GM19328 (cell line): ENCODE data around the gene ADAD1.

Experiments
- ATAC-seq: cut with Tn5 transposase; IDR thresholded peaks from one replicate; pipeline ENCODE4 v1.9.1; 2021; ENCODE audit warnings: mild to moderate bottlenecking, moderate library complexity; ENCODE audit not compliant: unreplicated experiment

ADAD1 gene

DNA sequence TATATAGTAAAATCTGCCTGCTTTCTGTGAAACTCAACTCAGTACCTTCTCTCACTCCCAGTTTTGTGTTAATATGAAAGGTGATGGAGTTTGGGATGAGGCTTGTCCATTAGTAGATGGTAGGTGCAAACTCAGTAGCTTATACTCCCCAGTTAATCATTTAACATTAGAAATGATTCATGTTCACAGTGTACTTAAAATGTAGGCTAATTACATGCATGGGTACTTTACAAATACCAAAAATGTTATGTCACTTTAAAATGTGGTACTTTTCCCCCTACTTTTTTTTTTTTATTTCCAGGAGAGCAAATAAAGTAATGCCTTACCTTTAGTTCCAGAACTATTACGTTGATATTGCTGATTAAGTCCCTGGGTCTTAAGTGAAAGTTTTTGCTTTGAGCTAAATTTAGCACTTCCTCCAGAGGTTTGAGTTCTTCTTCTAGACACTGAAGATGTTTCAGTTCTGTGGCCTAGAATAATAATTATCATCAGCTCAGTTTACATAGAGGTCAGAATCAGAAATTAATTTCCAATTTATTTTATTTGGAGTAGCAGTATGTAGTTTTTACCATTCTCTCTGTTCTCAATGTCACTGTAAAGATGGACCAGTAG, 74.7 kb downstream of the ADAD1 start:
- ATAC-seq = no peak

DNA sequence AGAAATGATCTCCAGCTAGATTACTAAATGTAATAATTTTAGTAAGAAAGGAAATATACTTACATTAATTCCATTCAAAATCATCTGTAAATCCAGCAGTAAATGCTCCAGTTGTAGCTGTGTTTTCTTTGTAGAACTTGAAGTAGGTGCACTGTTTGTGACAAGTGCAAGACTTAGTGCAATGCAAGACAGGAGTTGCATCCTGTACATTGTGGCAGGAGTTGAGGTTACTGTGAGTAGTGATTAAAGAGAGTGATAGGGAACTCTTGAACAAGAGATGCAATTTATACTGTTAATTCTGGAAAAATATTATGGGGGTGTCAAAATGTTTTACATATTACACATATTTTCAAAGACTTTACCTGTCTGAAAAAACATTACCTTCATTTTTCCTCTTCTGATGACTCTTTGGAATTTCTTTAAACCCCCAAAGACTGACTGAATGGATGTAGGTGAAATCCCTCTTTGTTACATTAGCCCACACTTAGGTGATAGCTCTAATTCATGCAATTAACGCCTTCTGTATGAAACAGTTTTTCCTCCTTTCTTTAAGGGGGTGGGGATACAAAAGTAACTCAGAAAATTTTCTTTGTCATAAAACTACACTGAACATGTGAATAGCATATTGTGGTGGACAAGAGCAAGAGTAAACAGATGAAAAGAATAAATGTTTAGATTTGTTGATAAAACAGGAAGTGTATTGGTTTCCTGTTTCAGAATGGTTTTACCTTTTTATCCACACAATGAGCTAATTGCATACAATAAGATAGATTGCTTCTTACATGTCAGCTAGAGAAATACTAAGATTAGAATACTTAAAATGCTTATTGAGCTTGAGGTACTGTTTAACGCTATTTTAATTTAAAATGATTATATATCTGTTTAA, 77.7 kb downstream of the ADAD1 start, which contains the start of gene IL2:
Gene IL2, minus strand, starts transcription at position 495 of the 886 bp plus-strand sequence. Its CDS starts 285 bp downstream, at position 210.
- no peak for ATAC-seq

DNA sequence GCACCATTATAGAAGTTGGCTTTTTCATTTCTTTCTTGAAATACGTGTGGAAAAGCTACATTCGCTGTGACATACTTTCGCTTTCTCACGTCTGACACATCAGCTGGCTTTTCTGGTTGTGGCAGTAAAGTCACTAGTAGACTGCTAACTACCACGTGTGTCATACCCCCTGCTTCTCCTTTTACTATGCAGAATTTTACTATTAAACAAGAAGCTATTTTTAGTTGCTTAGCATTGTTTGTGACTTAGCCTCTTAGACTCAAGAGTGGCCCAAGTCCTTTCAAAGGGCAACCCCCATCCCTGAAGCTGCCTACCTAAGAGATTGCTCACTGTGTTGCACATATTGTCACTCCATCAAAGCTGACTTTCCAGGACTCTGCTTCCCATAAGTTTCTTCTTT, 79.8 kb downstream of the ADAD1 start:
- no peak for ATAC-seq

DNA sequence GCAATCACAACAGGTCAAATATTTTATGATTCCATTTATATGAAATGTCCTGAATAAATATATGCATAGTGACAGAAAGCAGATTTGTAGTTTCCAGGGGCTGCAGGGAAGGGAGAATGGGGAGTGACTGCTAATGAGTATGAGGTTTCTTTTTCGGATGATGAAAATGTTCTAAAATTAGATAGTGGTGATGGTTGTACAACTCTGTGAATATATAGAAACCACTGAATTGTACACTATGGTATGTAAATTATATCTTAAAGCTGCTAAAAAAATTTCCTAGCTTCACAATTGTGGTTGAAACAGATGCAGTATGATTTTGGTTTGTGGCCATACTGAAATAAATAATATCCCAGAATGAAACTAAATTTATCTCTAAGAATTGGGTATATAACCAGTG, 90.6 kb downstream of the ADAD1 start:
- no peak for ATAC-seq

DNA sequence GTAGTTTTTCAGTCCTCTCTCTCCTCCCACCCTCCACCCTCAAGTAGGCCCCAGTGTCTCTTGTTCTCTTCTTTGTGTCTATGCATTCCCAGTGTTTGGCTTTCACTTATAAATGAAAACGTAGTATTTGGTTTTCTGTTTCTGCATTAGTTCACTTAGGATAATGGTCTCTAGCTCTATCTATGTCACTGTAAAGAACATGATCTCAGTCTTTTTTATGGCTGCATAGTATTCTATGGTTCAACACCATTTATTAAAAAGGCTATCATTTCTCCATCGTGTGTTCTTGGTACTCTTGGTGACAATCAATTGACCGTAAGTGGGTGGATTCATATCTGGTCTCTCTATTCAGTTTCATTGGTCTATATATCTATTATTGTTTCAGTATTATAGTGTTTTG, 96.4 kb downstream of the ADAD1 start:
- no peak for ATAC-seq

DNA sequence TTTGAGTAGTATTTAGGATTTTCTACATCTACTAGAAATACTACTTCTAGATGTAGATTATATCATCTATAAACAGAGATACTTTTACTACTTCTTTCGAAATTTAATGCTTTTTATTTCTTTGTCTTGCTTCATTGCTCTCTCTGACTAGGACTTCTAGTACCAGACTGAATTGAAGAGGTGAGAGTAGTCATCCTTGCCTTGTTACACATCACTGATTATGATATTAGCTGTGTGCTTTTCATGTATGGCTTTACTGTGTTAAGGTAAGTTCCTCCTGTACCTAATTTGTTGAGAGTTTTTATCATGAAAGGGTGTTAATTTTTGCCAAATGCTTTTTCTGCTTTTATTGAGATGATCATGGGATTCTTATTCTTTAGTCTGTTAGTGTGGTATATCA, 97.3 kb downstream of the ADAD1 start:
- no peak for ATAC-seq

DNA sequence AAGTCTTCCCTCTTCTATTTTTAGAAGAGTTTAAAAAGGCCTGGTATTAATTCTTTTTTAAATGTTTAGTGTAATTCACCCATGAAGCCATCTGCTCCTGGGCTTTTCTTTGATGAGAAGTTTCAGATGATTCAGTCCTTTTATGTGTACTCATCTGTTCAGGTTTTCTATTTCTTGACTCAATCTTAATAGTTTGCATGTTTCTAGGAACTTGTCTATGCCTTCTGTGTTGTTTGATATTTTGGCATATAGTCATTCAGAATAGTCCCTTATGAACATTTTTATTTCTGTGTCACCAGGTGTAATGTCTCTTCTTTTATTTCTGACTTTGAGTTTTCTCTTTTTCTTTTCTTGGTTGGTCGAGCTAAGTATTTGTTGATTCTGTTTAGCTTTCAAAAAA, 97.9 kb downstream of the ADAD1 start:
- no peak for ATAC-seq
